GM19035 (cell line): Measurements from ENCODE around the gene LRWD1.

Source experiments
- ATAC-seq: cut with Tn5 transposase; IDR thresholded peaks from one replicate; pipeline ENCODE4 v1.9.1; 2021; ENCODE audit not compliant: unreplicated experiment

Gene LRWD1

GRCh38 chr7:102464577-102465280 lies at the start of gene LRWD1, which contains the start of gene ALKBH4:
Gene LRWD1 (plus strand): TSS chr7:102464984. CDS start chr7:102465081, 97 bp downstream.
Gene ALKBH4 (minus strand): TSS chr7:102464863. CDS start chr7:102464836, 27 bp downstream.
- peak; percentile 91 for ATAC-seq

GRCh38 chr7:102415685-102416225 lies 49.0 kb upstream of the LRWD1 start:
- no peak for ATAC-seq

GRCh38 chr7:102416406-102416805 lies 48.4 kb upstream of the LRWD1 start:
- no peak for ATAC-seq

- ATAC-seq = no peak
These were observed 47.7 kb upstream of the LRWD1 start for GRCh38 chr7:102417105-102417504.

GRCh38 chr7:102418592-102418991 lies 46.2 kb upstream of the LRWD1 start:
- ATAC-seq = no peak

GRCh38 chr7:102421706-102422240 lies 43.0 kb upstream of the LRWD1 start:
- no peak for ATAC-seq

GRCh38 chr7:102424129-102424551 lies 40.6 kb upstream of the LRWD1 start:
- no peak for ATAC-seq

- ATAC-seq = peak; percentile 32
These were observed 40.0 kb upstream of the LRWD1 start for GRCh38 chr7:102424787-102425218.

- peak; percentile 66 for ATAC-seq
These were observed 39.0 kb upstream of the LRWD1 start for GRCh38 chr7:102425639-102426267.

- ATAC-seq = peak; percentile 58
These were observed 38.3 kb upstream of the LRWD1 start for GRCh38 chr7:102426268-102427018.

- ATAC-seq = no peak
These were observed 37.8 kb upstream of the LRWD1 start for GRCh38 chr7:102427019-102427405.

GRCh38 chr7:102429141-102429899 lies 35.5 kb upstream of the LRWD1 start:
- ATAC-seq = no peak

- no peak for ATAC-seq
These were observed 33.0 kb upstream of the LRWD1 start for GRCh38 chr7:102431617-102432298.

- peak; percentile 36 for ATAC-seq
These were observed 32.2 kb upstream of the LRWD1 start for GRCh38 chr7:102432442-102433218.

GRCh38 chr7:102433219-102434038 lies 31.4 kb upstream of the LRWD1 start, which contains the start of gene ORAI2:
Gene ORAI2 (plus strand): TSS chr7:102433575. CDS start chr7:102438957, 5,382 bp downstream.
- peak; percentile 62 for ATAC-seq

GRCh38 chr7:102434039-102434486 lies 30.7 kb upstream of the LRWD1 start:
- ATAC-seq = peak; percentile 2

- no peak for ATAC-seq
These were observed 28.7 kb upstream of the LRWD1 start for GRCh38 chr7:102436118-102436517.
